Measurements from ENCODE around the gene CDKN2B.

Gene CDKN2B

DNA sequence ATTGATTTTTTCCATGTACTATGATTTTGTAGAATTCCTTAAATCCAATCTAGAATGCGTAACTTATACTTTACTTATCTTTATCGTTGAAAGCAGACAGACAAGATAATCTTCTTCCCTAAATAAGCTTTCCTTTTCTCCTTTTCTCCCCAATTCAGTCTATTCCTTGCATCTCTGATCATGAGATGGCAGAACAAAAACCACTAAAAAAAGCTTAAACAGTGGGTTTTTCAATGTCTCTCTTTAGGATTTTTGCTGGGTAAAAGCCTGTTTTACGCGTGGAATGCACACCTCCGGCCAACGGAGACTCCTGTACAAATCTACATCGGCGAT is 755 bp downstream of the CDKN2B start:
- Histone ChIP-seq H3K4me3 (ENCODE audit: low read length) (no peak overlapping the region; the same call in 1 of the 2 replicates), H3K27ac (ENCODE audit: low read length) (no peak overlapping the region), H3K27me3 (ENCODE audit: control insufficient read depth, insufficient read depth, low read length) (peaks cover 19% of the 10 kb centered on the region; the same call in 1 of the 2 replicates), H3K9me3 (ENCODE audit: control insufficient read depth, insufficient read depth, low read length) (no peaks in the 10 kb centered on the region), H3K4me1 (ENCODE audit: control insufficient read depth, insufficient read depth, low read length) (no peaks in the 10 kb centered on the region), H3K36me3 (ENCODE audit: control insufficient read depth, insufficient read depth, low read length) (no peaks in the 10 kb centered on the region)
- WGBS (ENCODE audit: insufficient coverage, insufficient read length), result no CpG with 5 or more reads among the region's 8 CpGs
- no peak for DNase-seq (ENCODE audit: low read depth, low spot score)

GRCh38 chr9:22005702-22006606 is 3.2 kb downstream of the CDKN2B start:
- no peak for DNase-seq (ENCODE audit: low read depth, low spot score)
- no peak overlapping the region for H3K27ac ChIP-seq (ENCODE audit: low read length)
- H3K27me3 ChIP-seq (ENCODE audit: control insufficient read depth, insufficient read depth, low read length), result peaks cover 20% of the 10 kb centered on the region; the same call in 1 of the 2 replicates
- no peaks in the 10 kb centered on the region for H3K4me1 ChIP-seq (ENCODE audit: control insufficient read depth, insufficient read depth, low read length)
- H3K9me3 ChIP-seq (ENCODE audit: control insufficient read depth, insufficient read depth, low read length), result no peaks in the 10 kb centered on the region
- no peaks in the 10 kb centered on the region for H3K36me3 ChIP-seq (ENCODE audit: control insufficient read depth, insufficient read depth, low read length)
- WGBS (ENCODE audit: insufficient coverage, insufficient read length), result no CpG with 5 or more reads among the region's 44 CpGs
- H3K4me3 ChIP-seq (ENCODE audit: low read length), result peak overlapping the region; percentile 35; the same call in 1 of the 2 replicates

GRCh38 chr9:22005021-22005701 is 3.9 kb downstream of the CDKN2B start:
- no peak overlapping the region; the same call in 1 of the 2 replicates for H3K4me3 ChIP-seq (ENCODE audit: low read length)
- peaks cover 22% of the 10 kb centered on the region; the same call in 1 of the 2 replicates for H3K27me3 ChIP-seq (ENCODE audit: control insufficient read depth, insufficient read depth, low read length)
- WGBS (ENCODE audit: insufficient coverage, insufficient read length), result no CpG with 5 or more reads among the region's 25 CpGs
- H3K9me3 ChIP-seq (ENCODE audit: control insufficient read depth, insufficient read depth, low read length), result no peaks in the 10 kb centered on the region
- H3K27ac ChIP-seq (ENCODE audit: low read length), result no peak overlapping the region
- DNase-seq (ENCODE audit: low read depth, low spot score), result no peak
- no peaks in the 10 kb centered on the region for H3K36me3 ChIP-seq (ENCODE audit: control insufficient read depth, insufficient read depth, low read length)
- H3K4me1 ChIP-seq (ENCODE audit: control insufficient read depth, insufficient read depth, low read length), result no peaks in the 10 kb centered on the region

GRCh38 chr9:22002038-22002437 is 7.1 kb downstream of the CDKN2B start:
- no CpG with 5 or more reads among the region's 1 CpG for WGBS (ENCODE audit: insufficient coverage, insufficient read length)
- DNase-seq (ENCODE audit: low read depth, low spot score), result no peak
- peaks cover 22% of the 10 kb centered on the region; the same call in 1 of the 2 replicates for H3K27me3 ChIP-seq (ENCODE audit: control insufficient read depth, insufficient read depth, low read length)
- H3K36me3 ChIP-seq (ENCODE audit: control insufficient read depth, insufficient read depth, low read length), result no peaks in the 10 kb centered on the region
- no peaks in the 10 kb centered on the region for H3K4me1 ChIP-seq (ENCODE audit: control insufficient read depth, insufficient read depth, low read length)
- no peak overlapping the region for H3K4me3 ChIP-seq (ENCODE audit: low read length)
- H3K9me3 ChIP-seq (ENCODE audit: control insufficient read depth, insufficient read depth, low read length), result no peaks in the 10 kb centered on the region
- H3K27ac ChIP-seq (ENCODE audit: low read length), result no peak overlapping the region

GRCh38 chr9:21998026-21998425 is 11.1 kb downstream of the CDKN2B start:
- Histone ChIP-seq H3K36me3 (ENCODE audit: control insufficient read depth, insufficient read depth, low read length) (no peaks in the 10 kb centered on the region), H3K4me3 (ENCODE audit: low read length) (no peak overlapping the region), H3K9me3 (ENCODE audit: control insufficient read depth, insufficient read depth, low read length) (no peaks in the 10 kb centered on the region), H3K27ac (ENCODE audit: low read length) (no peak overlapping the region), H3K4me1 (ENCODE audit: control insufficient read depth, insufficient read depth, low read length) (no peaks in the 10 kb centered on the region; the same call in 1 of the 2 replicates), H3K27me3 (ENCODE audit: control insufficient read depth, insufficient read depth, low read length) (peaks cover 26% of the 10 kb centered on the region)
- no CpG with 5 or more reads among the region's 2 CpGs for WGBS (ENCODE audit: insufficient coverage, insufficient read length)
- no peak for DNase-seq (ENCODE audit: low read depth, low spot score)

DNA sequence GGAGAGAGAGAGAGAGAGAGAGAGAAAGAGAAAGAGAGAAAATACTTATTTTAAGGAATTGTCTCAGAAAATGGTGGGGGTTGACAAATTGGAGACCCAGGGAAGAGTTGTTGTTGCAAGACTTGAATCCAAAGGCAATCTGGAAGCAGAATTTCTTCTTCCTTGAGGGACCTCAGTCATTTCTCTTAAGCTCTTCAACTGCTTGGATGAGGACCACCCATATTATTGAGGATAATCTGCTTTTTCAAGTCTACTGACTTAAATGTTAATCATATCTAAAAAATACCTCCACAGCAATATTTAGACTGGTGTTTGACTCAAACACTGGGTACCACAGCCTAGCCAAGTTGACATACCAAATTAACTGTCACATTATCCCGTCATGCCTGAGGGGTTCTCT is 11.6 kb downstream of the CDKN2B start:
- no peak for DNase-seq (ENCODE audit: low read depth, low spot score)
- H3K9me3 ChIP-seq (ENCODE audit: control insufficient read depth, insufficient read depth, low read length), result no peaks in the 10 kb centered on the region
- no peaks in the 10 kb centered on the region; the same call in 1 of the 2 replicates for H3K4me1 ChIP-seq (ENCODE audit: control insufficient read depth, insufficient read depth, low read length)
- no peaks in the 10 kb centered on the region for H3K36me3 ChIP-seq (ENCODE audit: control insufficient read depth, insufficient read depth, low read length)
- H3K4me3 ChIP-seq (ENCODE audit: low read length), result no peak overlapping the region
- peaks cover 26% of the 10 kb centered on the region for H3K27me3 ChIP-seq (ENCODE audit: control insufficient read depth, insufficient read depth, low read length)
- H3K27ac ChIP-seq (ENCODE audit: low read length), result no peak overlapping the region
- no CpG with 5 or more reads among the region's 1 CpG for WGBS (ENCODE audit: insufficient coverage, insufficient read length)

GRCh38 chr9:21996858-21997257 is 12.2 kb downstream of the CDKN2B start:
- Histone ChIP-seq H3K4me1 (ENCODE audit: control insufficient read depth, insufficient read depth, low read length) (no peaks in the 10 kb centered on the region; the same call in 1 of the 2 replicates), H3K4me3 (ENCODE audit: low read length) (no peak overlapping the region)

GRCh38 chr9:21996438-21996837 is 12.7 kb downstream of the CDKN2B start:
- H3K27me3 ChIP-seq (ENCODE audit: control insufficient read depth, insufficient read depth, low read length), result peaks cover 29% of the 10 kb centered on the region
- no CpG with 5 or more reads among the region's 9 CpGs for WGBS (ENCODE audit: insufficient coverage, insufficient read length)

More at GRCh38 chr9:21996858-21997257, 12.2 kb downstream of the CDKN2B start:
- no peak for DNase-seq (ENCODE audit: low read depth, low spot score)
- no CpG with 5 or more reads among the region's 5 CpGs for WGBS (ENCODE audit: insufficient coverage, insufficient read length)
- H3K27me3 ChIP-seq (ENCODE audit: control insufficient read depth, insufficient read depth, low read length), result peaks cover 26% of the 10 kb centered on the region
- H3K27ac ChIP-seq (ENCODE audit: low read length), result no peak overlapping the region
- no peaks in the 10 kb centered on the region for H3K36me3 ChIP-seq (ENCODE audit: control insufficient read depth, insufficient read depth, low read length)
- H3K9me3 ChIP-seq (ENCODE audit: control insufficient read depth, insufficient read depth, low read length), result no peaks in the 10 kb centered on the region

GRCh38 chr9:21995666-21996398 is 13.3 kb downstream of the CDKN2B start:
- Histone ChIP-seq H3K36me3 (ENCODE audit: control insufficient read depth, insufficient read depth, low read length) (no peaks in the 10 kb centered on the region), H3K9me3 (ENCODE audit: control insufficient read depth, insufficient read depth, low read length) (no peaks in the 10 kb centered on the region), H3K4me3 (ENCODE audit: low read length) (peak overlapping the region; percentile 56; the same call in 1 of the 2 replicates), H3K27ac (ENCODE audit: low read length) (no peak overlapping the region), H3K27me3 (ENCODE audit: control insufficient read depth, insufficient read depth, low read length) (peaks cover 32% of the 10 kb centered on the region), H3K4me1 (ENCODE audit: control insufficient read depth, insufficient read depth, low read length) (no peaks in the 10 kb centered on the region; the same call in 1 of the 2 replicates)
- no peak for DNase-seq (ENCODE audit: low read depth, low spot score)
- WGBS (ENCODE audit: insufficient coverage, insufficient read length), result no CpG with 5 or more reads among the region's 54 CpGs

More at GRCh38 chr9:21996438-21996837, 12.7 kb downstream of the CDKN2B start:
- Histone ChIP-seq H3K4me1 (ENCODE audit: control insufficient read depth, insufficient read depth, low read length) (no peaks in the 10 kb centered on the region; the same call in 1 of the 2 replicates), H3K36me3 (ENCODE audit: control insufficient read depth, insufficient read depth, low read length) (no peaks in the 10 kb centered on the region), H3K4me3 (ENCODE audit: low read length) (no peak overlapping the region; the same call in 1 of the 2 replicates), H3K27ac (ENCODE audit: low read length) (no peak overlapping the region), H3K9me3 (ENCODE audit: control insufficient read depth, insufficient read depth, low read length) (no peaks in the 10 kb centered on the region)
- no peak for DNase-seq (ENCODE audit: low read depth, low spot score)

Measured in iPS DF 6.9 (cell line).